Measurements from ENCODE around the gene AMFR.

- TF ChIP-seq CTCF (conservative IDR thresholded peaks at IDR 0.05): no peak
- TF ChIP-seq EZH2 (IDR thresholded peaks at IDR 0.05; ENCODE audit: low read depth): no peak
These were observed 2.4 kb downstream of the AMFR start for GRCh38 chr16:56422896-56423441.
